Memory B cell (primary cell): ENCODE measurements around the gene SUN2.
A peak's percentile ranks its signal among the peaks of the same experiment; 100 is the strongest.

Experiments
- ATAC-seq: fragments of 150-1000 bp; cut with Tn5 transposase; 2 replicates; pipeline ENCODE4 v1.10.0; 2021; ENCODE audit warnings: low read depth, mild to moderate bottlenecking, moderate library complexity
- DNase-seq, 2 donors: peaks; one replicate each; pipeline ENCODE4 v3.0.0; 2022; ENCODE audit warnings: low spot score in 2 of 2
- H3K27ac Mint-ChIP-seq: one replicate; pipeline ENCODE4 v1.8.0; 2022; ENCODE audit warnings: mild to moderate bottlenecking, moderate library complexity, mixed read lengths
- H3K27me3 Mint-ChIP-seq: one replicate; pipeline ENCODE4 v1.8.0; 2022; ENCODE audit warnings: mixed read lengths
- H3K36me3 Mint-ChIP-seq: one replicate; pipeline ENCODE4 v1.8.0; 2022; ENCODE audit warnings: mild to moderate bottlenecking, mixed read lengths
- H3K4me1 Mint-ChIP-seq: one replicate; pipeline ENCODE4 v1.8.0; 2022; ENCODE audit warnings: mixed read lengths
- H3K4me3 Mint-ChIP-seq: one replicate; pipeline ENCODE4 v1.8.0; 2022; ENCODE audit warnings: mild to moderate bottlenecking, moderate library complexity, mixed read lengths
- H3K9me3 Mint-ChIP-seq: one replicate; pipeline ENCODE4 v1.8.0; 2022; ENCODE audit warnings: mixed read lengths

The SUN2 gene

GRCh38 chr22:38740116-38740723 is 15.6 kb downstream of the SUN2 start:
- no peak for ATAC-seq
- H3K27ac Mint-ChIP-seq: no peak overlapping the region

GRCh38 chr22:38739300-38740055 is 16.3 kb downstream of the SUN2 start:
- ATAC-seq (no peak), DNase-seq (no peak)
- H3K27me3 Mint-ChIP-seq: no peaks in the 10 kb centered on the region
- peaks cover 29% of the 10 kb centered on the region for H3K36me3 Mint-ChIP-seq
- H3K4me1 Mint-ChIP-seq: peaks cover 19% of the 10 kb centered on the region
- no peak overlapping the region for H3K4me3 Mint-ChIP-seq
- H3K27ac Mint-ChIP-seq: no peak overlapping the region
- H3K9me3 Mint-ChIP-seq: no peaks in the 10 kb centered on the region

More at GRCh38 chr22:38740116-38740723, 15.6 kb downstream of the SUN2 start:
- peaks cover 19% of the 10 kb centered on the region for H3K4me1 Mint-ChIP-seq
- H3K4me3 Mint-ChIP-seq: no peak overlapping the region
- H3K36me3 Mint-ChIP-seq: peaks cover 29% of the 10 kb centered on the region
- H3K27me3 Mint-ChIP-seq: no peaks in the 10 kb centered on the region
- no peak for DNase-seq
- H3K9me3 Mint-ChIP-seq: no peaks in the 10 kb centered on the region

- Mint-ChIP-seq H3K4me3 (no peak overlapping the region), H3K4me1 (peaks cover 21% of the 10 kb centered on the region), H3K36me3 (peaks cover 30% of the 10 kb centered on the region), H3K9me3 (no peaks in the 10 kb centered on the region), H3K27ac (no peak overlapping the region), H3K27me3 (no peaks in the 10 kb centered on the region)
- DNase-seq (no peak), ATAC-seq (no peak)
These were observed 17.2 kb downstream of the SUN2 start for GRCh38 chr22:38738475-38739070.

GRCh38 chr22:38737302-38738060 is 18.3 kb downstream of the SUN2 start:
- Mint-ChIP-seq H3K4me3 (no peak overlapping the region), H3K27me3 (no peaks in the 10 kb centered on the region), H3K9me3 (no peaks in the 10 kb centered on the region), H3K4me1 (peaks cover 27% of the 10 kb centered on the region), H3K27ac (peak overlapping the region; percentile 77), H3K36me3 (peaks cover 30% of the 10 kb centered on the region)
- DNase-seq (no peak), ATAC-seq (no peak)

GRCh38 chr22:38736257-38736570 is 19.6 kb downstream of the SUN2 start:
- Mint-ChIP-seq H3K27ac (peak overlapping the region; percentile 77), H3K9me3 (no peaks in the 10 kb centered on the region), H3K36me3 (peaks cover 25% of the 10 kb centered on the region), H3K27me3 (no peaks in the 10 kb centered on the region), H3K4me3 (no peak overlapping the region), H3K4me1 (peaks cover 27% of the 10 kb centered on the region)
- ATAC-seq (no peak), DNase-seq (no peak)

GRCh38 chr22:38735465-38736256 is 20.1 kb downstream of the SUN2 start:
- no peak for DNase-seq
- Mint-ChIP-seq H3K9me3 (no peaks in the 10 kb centered on the region), H3K27me3 (no peaks in the 10 kb centered on the region), H3K36me3 (peaks cover 29% of the 10 kb centered on the region), H3K27ac (peak overlapping the region; percentile 77), H3K4me1 (peaks cover 27% of the 10 kb centered on the region), H3K4me3 (no peak overlapping the region)
- peak; percentile 20 for ATAC-seq

GRCh38 chr22:38735126-38735464 is 20.7 kb downstream of the SUN2 start:
- H3K27me3 Mint-ChIP-seq: no peaks in the 10 kb centered on the region
- ATAC-seq: no peak
- no peaks in the 10 kb centered on the region for H3K9me3 Mint-ChIP-seq
- peak overlapping the region; percentile 77 for H3K27ac Mint-ChIP-seq
- H3K4me3 Mint-ChIP-seq: no peak overlapping the region
- H3K4me1 Mint-ChIP-seq: peaks cover 28% of the 10 kb centered on the region
- no peak for DNase-seq
- peaks cover 31% of the 10 kb centered on the region for H3K36me3 Mint-ChIP-seq

- H3K27me3 Mint-ChIP-seq: no peaks in the 10 kb centered on the region
- H3K27ac Mint-ChIP-seq: peak overlapping the region; percentile 77
- no peak overlapping the region for H3K4me3 Mint-ChIP-seq
- peaks cover 31% of the 10 kb centered on the region for H3K36me3 Mint-ChIP-seq
- ATAC-seq: no peak
- no peaks in the 10 kb centered on the region for H3K9me3 Mint-ChIP-seq
- peaks cover 29% of the 10 kb centered on the region for H3K4me1 Mint-ChIP-seq
- no peak for DNase-seq
These were observed 21.2 kb downstream of the SUN2 start for GRCh38 chr22:38734421-38735100.

GRCh38 chr22:38733724-38734381 is 21.9 kb downstream of the SUN2 start:
- peaks cover 31% of the 10 kb centered on the region for H3K36me3 Mint-ChIP-seq
- no peaks in the 10 kb centered on the region for H3K27me3 Mint-ChIP-seq
- H3K9me3 Mint-ChIP-seq: no peaks in the 10 kb centered on the region
- peak overlapping the region; percentile 21 for H3K4me3 Mint-ChIP-seq
- peaks cover 29% of the 10 kb centered on the region for H3K4me1 Mint-ChIP-seq
- DNase-seq (no peak), ATAC-seq (peak; percentile 12)
- H3K27ac Mint-ChIP-seq: peak overlapping the region; percentile 77

GRCh38 chr22:38733329-38733723 is 22.5 kb downstream of the SUN2 start:
- peak; percentile 66 for ATAC-seq
- Mint-ChIP-seq H3K4me3 (peak overlapping the region; percentile 21), H3K27me3 (no peaks in the 10 kb centered on the region), H3K4me1 (peaks cover 28% of the 10 kb centered on the region), H3K36me3 (peaks cover 29% of the 10 kb centered on the region), H3K9me3 (no peaks in the 10 kb centered on the region), H3K27ac (peak overlapping the region; percentile 77)
- peak in 1 of 2 donors; percentile 65 for DNase-seq

GRCh38 chr22:38732251-38732815 is 23.5 kb downstream of the SUN2 start:
- peaks cover 24% of the 10 kb centered on the region for H3K36me3 Mint-ChIP-seq
- no peak overlapping the region for H3K4me3 Mint-ChIP-seq

GRCh38 chr22:38731703-38732161 is 24.1 kb downstream of the SUN2 start:
- no peaks in the 10 kb centered on the region for H3K9me3 Mint-ChIP-seq
- no peak for DNase-seq
- H3K27me3 Mint-ChIP-seq: no peaks in the 10 kb centered on the region
- H3K36me3 Mint-ChIP-seq: peaks cover 23% of the 10 kb centered on the region
- no peak overlapping the region for H3K4me3 Mint-ChIP-seq
- peaks cover 18% of the 10 kb centered on the region for H3K4me1 Mint-ChIP-seq
- ATAC-seq: no peak
- no peak overlapping the region for H3K27ac Mint-ChIP-seq

More at GRCh38 chr22:38732251-38732815, 23.5 kb downstream of the SUN2 start:
- Mint-ChIP-seq H3K4me1 (peaks cover 23% of the 10 kb centered on the region), H3K27ac (no peak overlapping the region), H3K9me3 (no peaks in the 10 kb centered on the region), H3K27me3 (no peaks in the 10 kb centered on the region)
- DNase-seq: no peak
- ATAC-seq: no peak
